Activated CD8-positive, alpha-beta T cell treated with anti-CD3 and anti-CD28 coated beads for 36 hours (primary cell): ENCODE data around the gene WNT7B. TPM values are rescaled to one million over a fixed set of nuclear protein-coding genes. Genes with fewer than 3 reads are reported as not detected.

Experiments
- ATAC-seq: fragments of 200-7000 bp; cut with Tn5 transposase; one replicate; pipeline ENCODE4 v1.10.0; 2021; ENCODE audit warnings: mild to moderate bottlenecking, moderate library complexity
- CTCF ChIA-PET: fragments of 350-600 bp; sonication (Branson Sonifier 250); formaldehyde crosslinking; loops from one replicate; lab custom pipeline; 2021; ENCODE audit warnings: antibody characterized with exemption; lab: Charles Lee
- POLR2A ChIA-PET: fragments of 350-600 bp; sonication (Branson Sonifier 250); formaldehyde crosslinking; loops from one replicate; lab custom pipeline; 2021; ENCODE audit warnings: antibody characterized with exemption; lab: Charles Lee
- DNase-seq: peaks from one replicate; pipeline ENCODE4 v3.0.0-alpha.2; 2020
- H3K27ac Mint-ChIP-seq: one replicate; pipeline ENCODE4 v1.8.0; 2021; ENCODE audit warnings: mild to moderate bottlenecking, mixed read lengths
- H3K27me3 Mint-ChIP-seq: one replicate; pipeline ENCODE4 v1.8.0; 2021; ENCODE audit warnings: mixed read lengths
- H3K36me3 Mint-ChIP-seq: one replicate; pipeline ENCODE4 v1.8.0; 2021; ENCODE audit warnings: low read depth, mixed read lengths
- H3K4me1 Mint-ChIP-seq: one replicate; pipeline ENCODE4 v1.8.0; 2021; ENCODE audit warnings: low read depth, mixed read lengths
- H3K4me3 Mint-ChIP-seq: one replicate; pipeline ENCODE4 v1.8.0; 2021; ENCODE audit warnings: mild to moderate bottlenecking, moderate library complexity, mixed read lengths
- H3K9me3 Mint-ChIP-seq: one replicate; pipeline ENCODE4 v1.8.0; 2021; ENCODE audit warnings: mixed read lengths
- intact Hi-C: fragments of 100-400 bp; cut with micrococcal nuclease; formaldehyde crosslinking; loops from one replicate; pipeline ENCODE4 v1.10.0; 2022
- total RNA-seq, 2 experiments: library from RNA; stranded (reverse); gene quantifications; one replicate each; pipeline ENCODE4 v1.2.3, GENCODE V29; 2021
- TF ChIP-seq, protein P1 (sequence below): fragments of 200-600 bp; IDR thresholded peaks from one replicate; pipeline ENCODE4 v1.8.0; 2022; ENCODE audit warnings: antibody characterized with exemption, mild to moderate bottlenecking

Gene WNT7B
- total RNA-seq, 2 experiments from 2014 or later: not detected

GRCh38 chr22:45891996-45892621 is 84.9 kb downstream of the WNT7B start:
- CTCF ChIA-PET: interaction anchor here (0.6 kb wide), 1 partner anchor 28 kb away, joined by 3 read pairs; no protein-coding TSS in a partner anchor
- ATAC-seq: no peak

DNA sequence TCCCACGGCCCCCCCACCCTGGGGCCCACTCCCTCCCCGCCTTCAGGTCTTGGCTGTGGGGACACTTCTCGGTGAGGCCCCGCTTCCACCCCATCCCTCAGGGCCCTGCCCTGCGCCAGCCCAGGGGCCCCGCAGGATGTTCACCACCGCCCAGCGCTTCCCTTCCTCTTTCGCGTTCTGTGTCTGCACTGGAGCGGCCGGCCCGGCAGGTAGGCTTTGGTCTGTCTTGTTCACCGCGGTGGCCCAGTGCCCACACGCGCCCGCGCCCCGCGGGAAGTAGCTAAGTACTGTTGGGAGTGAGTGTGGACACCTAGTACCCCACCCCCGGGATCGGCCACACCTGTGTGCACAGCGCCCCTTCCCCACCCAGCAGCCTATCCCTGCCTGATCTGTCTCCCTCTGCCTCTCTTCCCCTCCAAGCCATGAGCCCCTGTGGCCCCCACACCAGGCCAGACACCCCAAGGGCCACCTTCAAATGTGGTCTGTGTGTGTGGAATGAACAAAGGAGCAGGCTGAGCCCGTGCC is 85.4 kb downstream of the WNT7B start:
- CTCF ChIA-PET: no interaction called here
- H3K36me3 Mint-ChIP-seq: no peaks in the 10 kb centered on the region
- no peak overlapping the region for H3K27ac Mint-ChIP-seq
- peaks cover 11% of the 10 kb centered on the region for H3K27me3 Mint-ChIP-seq
- POLR2A ChIA-PET: no interaction called here
- TF ChIP-seq, protein P1, sequence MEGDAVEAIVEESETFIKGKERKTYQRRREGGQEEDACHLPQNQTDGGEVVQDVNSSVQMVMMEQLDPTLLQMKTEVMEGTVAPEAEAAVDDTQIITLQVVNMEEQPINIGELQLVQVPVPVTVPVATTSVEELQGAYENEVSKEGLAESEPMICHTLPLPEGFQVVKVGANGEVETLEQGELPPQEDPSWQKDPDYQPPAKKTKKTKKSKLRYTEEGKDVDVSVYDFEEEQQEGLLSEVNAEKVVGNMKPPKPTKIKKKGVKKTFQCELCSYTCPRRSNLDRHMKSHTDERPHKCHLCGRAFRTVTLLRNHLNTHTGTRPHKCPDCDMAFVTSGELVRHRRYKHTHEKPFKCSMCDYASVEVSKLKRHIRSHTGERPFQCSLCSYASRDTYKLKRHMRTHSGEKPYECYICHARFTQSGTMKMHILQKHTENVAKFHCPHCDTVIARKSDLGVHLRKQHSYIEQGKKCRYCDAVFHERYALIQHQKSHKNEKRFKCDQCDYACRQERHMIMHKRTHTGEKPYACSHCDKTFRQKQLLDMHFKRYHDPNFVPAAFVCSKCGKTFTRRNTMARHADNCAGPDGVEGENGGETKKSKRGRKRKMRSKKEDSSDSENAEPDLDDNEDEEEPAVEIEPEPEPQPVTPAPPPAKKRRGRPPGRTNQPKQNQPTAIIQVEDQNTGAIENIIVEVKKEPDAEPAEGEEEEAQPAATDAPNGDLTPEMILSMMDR: no peak
- ATAC-seq: no peak
- intact Hi-C loops: no loop called here
- DNase-seq: no peak
- no peak overlapping the region for H3K4me3 Mint-ChIP-seq
- H3K9me3 Mint-ChIP-seq: no peaks in the 10 kb centered on the region
- H3K4me1 Mint-ChIP-seq: no peaks in the 10 kb centered on the region

More at GRCh38 chr22:45891996-45892621, 84.9 kb downstream of the WNT7B start:
- no peak for DNase-seq
- Mint-ChIP-seq H3K27me3 (peaks cover 10% of the 10 kb centered on the region), H3K36me3 (no peaks in the 10 kb centered on the region), H3K4me3 (no peak overlapping the region), H3K27ac (no peak overlapping the region), H3K9me3 (no peaks in the 10 kb centered on the region), H3K4me1 (no peaks in the 10 kb centered on the region)
- POLR2A ChIA-PET: no interaction called here
- intact Hi-C loops: no loop called here
- TF ChIP-seq, protein P1: no peak

- intact Hi-C loops: no loop called here
- Mint-ChIP-seq H3K4me3 (no peak overlapping the region), H3K36me3 (no peaks in the 10 kb centered on the region), H3K4me1 (no peaks in the 10 kb centered on the region), H3K27me3 (peaks cover 12% of the 10 kb centered on the region), H3K9me3 (no peaks in the 10 kb centered on the region), H3K27ac (no peak overlapping the region)
- ChIA-PET CTCF (no interaction called here), POLR2A (no interaction called here)
- DNase-seq (no peak), ATAC-seq (no peak)
- TF ChIP-seq, protein P1: no peak
Observed at GRCh38 chr22:45891021-45891421, 85.9 kb downstream of the WNT7B start.

DNA sequence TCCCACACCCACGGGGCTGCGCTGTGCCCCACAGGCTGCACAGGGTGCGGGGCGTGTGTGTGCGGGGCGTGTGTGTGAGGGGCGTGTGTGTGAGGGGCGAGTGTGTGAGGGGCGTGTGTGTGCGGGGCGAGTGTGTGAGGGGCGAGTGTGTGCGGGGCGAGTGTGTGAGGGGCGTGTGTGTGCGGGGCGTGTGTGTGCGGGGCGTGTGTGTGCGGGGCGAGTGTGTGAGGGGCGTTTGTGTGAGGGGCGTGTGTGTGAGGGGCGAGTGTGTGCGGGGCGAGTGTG is 86.7 kb downstream of the WNT7B start:
- Mint-ChIP-seq H3K27ac (no peak overlapping the region), H3K27me3 (peaks cover 12% of the 10 kb centered on the region), H3K36me3 (no peaks in the 10 kb centered on the region), H3K4me3 (no peak overlapping the region), H3K9me3 (no peaks in the 10 kb centered on the region), H3K4me1 (no peaks in the 10 kb centered on the region)
- no peak for DNase-seq
- intact Hi-C loops: no loop called here
- no peak for ATAC-seq
- TF ChIP-seq, protein P1: no peak
- POLR2A ChIA-PET: no interaction called here
- CTCF ChIA-PET: no interaction called here

- CTCF ChIA-PET: no interaction called here
Observed at GRCh38 chr22:45889539-45890350, 87.2 kb downstream of the WNT7B start.

More at GRCh38 chr22:45889539-45890350, 87.2 kb downstream of the WNT7B start:
- H3K27me3 Mint-ChIP-seq: peaks cover 12% of the 10 kb centered on the region
- no peaks in the 10 kb centered on the region for H3K4me1 Mint-ChIP-seq
- no peak overlapping the region for H3K4me3 Mint-ChIP-seq
- DNase-seq: no peak
- no peak overlapping the region for H3K27ac Mint-ChIP-seq
- no peak for ATAC-seq
- POLR2A ChIA-PET: no interaction called here
- H3K9me3 Mint-ChIP-seq: no peaks in the 10 kb centered on the region
- no peaks in the 10 kb centered on the region for H3K36me3 Mint-ChIP-seq
- TF ChIP-seq, protein P1: no peak
- intact Hi-C loops: no loop called here
